ENCODE data around the gene CLHC1.

CLHC1 gene

DNA sequence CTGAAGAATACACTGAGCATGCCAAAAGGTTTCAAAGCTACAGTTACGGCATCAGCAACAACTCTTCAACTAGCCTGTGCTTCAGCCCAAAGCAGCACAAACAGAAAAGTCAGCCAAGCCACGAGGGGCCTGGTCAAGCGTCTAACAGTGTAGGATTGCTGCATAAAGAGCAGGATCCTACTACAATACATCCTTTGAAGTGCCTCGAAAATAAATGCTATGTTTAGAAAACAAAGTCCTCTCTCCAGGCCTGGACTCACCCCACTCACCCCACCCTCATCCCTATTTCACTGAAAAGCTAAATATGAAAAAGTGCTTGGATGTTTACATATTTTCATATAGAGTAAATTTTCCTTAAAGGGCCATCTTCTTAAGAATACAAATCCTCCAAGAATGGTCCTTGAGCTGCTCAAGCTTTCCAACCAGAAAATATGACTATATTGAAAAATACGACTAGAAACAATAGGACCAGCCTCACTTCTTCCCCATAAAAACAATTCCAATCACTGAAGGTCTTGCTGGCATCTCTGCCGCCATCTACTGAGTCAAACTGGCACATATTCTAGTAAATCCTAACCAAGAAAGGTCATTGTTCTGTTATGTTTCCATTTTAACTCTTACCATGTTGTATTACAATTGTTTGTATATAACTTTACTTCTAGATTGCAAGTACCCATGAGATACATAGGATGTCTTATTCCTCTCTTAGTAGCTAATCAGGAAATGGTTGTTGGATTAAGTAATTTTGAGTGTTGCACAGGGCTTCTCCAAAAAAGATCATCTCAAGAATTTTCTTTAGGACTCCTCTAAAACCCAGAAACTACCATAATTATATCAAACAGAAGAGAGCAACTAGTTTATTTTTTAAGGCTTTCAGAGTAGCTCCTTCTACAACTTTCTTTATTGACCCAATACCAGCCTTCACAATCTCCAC, 63.6 kb downstream of the CLHC1 start:
- DNase-seq = peak; percentile 48 to 76

- peak; percentile 72 to 95 for DNase-seq
These were observed 66.5 kb downstream of the CLHC1 start for GRCh38 chr2:55165626-55166025.

DNA sequence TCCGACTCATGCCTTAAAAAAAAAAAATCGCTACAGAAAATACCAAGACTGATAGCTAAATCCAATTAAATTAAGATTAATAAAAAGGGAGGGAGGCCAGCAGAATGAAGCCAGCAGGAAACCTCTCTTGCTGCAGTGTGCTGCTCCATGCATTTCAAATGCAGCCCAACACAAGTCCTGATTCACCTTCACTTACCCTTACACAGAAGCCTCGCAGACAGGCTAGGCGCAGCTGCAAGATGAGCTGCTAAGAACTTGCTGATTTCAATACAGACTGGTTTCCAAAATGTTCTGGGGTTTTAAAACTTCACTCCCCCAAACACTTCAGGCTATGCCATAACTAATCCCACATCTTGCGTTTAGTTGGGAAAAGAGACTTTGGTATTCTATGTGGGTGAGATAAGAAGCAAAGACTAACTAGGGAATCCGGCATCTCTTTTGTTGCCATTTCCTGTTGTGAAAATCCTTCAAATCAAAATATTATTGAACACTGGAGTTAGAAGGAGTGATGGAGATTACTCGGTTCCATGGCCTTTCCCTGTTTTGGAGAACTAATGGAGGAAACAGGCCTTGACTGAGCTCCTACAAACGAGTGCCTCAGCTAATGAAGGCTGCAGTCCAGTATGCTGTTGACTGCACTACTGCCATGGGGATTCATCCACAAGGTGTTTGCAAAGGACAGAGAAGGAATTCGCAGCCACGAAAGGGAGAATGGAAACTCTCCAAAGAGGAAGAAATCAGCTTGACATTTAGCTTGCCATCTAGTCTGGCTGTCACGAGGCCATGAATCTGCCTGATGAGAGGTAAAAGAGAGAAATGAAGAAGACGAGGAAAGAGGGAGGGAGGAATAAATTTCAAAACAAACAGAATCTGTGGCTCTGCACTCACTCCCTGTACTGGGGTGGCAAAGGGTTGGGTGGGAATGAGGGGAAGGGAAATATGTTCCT, 67.3 kb downstream of the CLHC1 start:
- peak in 1 of 2 donors; percentile 29 for DNase-seq

DNA sequence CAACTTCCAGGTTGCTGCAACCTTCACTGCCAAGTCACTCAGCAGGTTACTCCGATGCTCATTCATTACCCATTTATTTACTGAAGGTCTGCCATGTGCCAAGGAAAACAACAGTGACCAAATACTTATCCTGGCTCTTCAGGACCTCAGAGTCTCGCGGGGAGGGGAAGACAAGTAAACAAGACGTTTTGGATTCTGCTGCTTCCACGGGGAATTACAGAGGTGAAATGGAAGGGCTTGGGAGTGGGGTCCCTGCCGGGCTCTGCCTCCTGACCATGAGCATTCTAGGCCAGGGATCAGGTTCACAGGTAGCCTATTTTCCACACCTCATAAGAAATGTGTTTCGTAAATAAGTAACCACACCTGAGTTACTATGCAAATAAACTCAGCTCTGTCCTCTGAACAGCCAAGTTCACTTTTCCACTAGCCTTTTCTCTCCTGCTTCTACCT, 68.1 kb downstream of the CLHC1 start:
- DNase-seq = no peak

GRCh38 chr2:55163274-55163721, 68.8 kb downstream of the CLHC1 start:
- no peak for DNase-seq

GRCh38 chr2:55162284-55163006, 69.6 kb downstream of the CLHC1 start:
- no peak for DNase-seq

GRCh38 chr2:55161295-55162210, 70.5 kb downstream of the CLHC1 start:
- peak; percentile 66 to 86 for DNase-seq

DNA sequence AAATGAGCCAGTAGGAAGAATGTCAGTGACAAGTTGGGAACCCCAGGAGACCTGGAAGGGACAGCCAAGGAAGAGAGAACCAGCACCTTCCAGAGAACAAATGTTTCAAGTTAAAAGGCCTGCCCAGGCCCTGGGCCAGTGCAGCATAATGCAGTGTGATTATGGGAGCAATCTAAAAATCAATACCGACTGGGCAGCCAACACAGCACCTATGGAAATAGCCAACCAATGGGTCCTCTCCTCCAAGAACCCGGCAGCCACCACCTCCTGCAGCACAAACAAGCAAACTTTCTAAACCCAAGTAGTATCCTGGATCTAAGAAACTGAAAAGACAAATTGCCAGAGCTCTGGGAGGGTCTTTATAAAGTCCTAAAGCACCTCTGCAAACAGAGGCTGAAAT, 71.7 kb downstream of the CLHC1 start:
- DNase-seq = no peak

DNA sequence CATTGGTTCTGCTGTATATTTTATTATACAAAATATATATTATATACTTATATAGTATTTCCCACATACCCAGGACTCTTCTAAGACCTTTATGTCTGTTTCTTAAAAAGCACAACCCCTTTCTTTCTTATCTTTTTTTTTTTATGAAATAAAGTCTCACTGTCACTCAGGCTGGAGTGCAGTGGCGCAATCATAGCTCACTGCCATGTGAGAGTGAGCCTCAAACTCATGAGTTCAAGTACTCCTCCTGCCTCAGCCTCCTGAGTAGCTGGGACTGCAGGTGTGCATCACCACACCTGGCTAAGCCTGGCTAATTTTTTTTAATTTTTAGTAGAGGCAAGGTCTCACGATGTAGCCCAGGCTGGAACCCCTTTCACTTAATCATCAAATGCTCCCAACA, 72.3 kb downstream of the CLHC1 start:
- no peak for DNase-seq

- no peak for DNase-seq
These were observed 72.9 kb downstream of the CLHC1 start for GRCh38 chr2:55159037-55159651.

DNA sequence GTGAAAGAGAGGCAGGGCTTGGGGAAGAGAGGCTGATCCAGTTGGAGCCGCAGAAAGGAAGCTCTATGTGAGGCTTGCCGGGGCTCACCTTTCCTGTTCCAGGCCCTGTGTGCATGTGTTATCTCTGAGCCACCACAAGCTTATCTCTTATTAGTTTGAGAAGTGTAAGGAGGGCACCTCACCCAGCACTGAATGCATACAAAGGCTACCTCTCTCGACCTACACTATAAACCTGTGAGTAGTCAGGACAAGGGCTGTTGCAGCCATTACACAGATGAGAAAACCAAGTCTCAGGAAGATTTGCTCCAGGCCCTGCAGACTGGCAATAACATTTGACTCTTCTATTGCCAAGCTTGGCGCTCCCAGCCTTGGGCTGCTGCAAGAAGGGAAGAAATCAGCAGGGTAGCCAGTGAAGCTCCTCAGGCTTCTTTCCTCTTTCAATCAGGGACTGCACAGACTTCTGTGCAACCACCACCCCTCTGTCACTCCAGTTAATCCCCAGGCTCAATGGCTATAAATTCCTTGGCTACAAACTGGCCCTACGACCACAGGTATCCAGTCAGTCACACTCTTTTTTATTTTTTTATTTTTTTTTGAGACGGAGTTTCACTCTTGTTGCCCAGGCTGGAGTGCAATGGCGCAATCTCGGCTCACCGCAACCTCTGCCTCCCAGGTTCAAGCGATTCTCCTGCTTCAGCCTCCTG, 73.8 kb downstream of the CLHC1 start:
- no peak for DNase-seq

DNA sequence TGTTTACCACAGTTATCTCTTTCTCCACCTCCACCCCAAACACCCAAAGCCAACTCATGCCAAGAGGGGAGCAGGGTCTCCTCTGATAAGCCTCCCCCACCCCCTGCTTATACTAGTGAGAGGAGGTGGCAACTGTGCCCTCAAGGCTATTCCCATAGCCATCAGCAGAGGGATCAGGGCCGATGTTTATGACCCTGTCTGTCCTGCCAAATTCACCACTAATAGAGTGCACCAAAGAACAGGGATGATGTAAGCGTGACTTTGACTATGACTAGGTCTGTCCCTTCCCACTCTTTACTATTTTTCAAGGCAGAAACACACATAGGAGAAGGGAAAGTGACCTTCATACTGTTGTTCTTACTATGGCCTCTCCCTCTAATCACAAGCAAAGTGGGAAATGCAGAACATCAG, 74.6 kb downstream of the CLHC1 start:
- DNase-seq = peak; percentile 42 to 70

GRCh38 chr2:55156984-55157383, 75.1 kb downstream of the CLHC1 start:
- DNase-seq = no peak

DNA sequence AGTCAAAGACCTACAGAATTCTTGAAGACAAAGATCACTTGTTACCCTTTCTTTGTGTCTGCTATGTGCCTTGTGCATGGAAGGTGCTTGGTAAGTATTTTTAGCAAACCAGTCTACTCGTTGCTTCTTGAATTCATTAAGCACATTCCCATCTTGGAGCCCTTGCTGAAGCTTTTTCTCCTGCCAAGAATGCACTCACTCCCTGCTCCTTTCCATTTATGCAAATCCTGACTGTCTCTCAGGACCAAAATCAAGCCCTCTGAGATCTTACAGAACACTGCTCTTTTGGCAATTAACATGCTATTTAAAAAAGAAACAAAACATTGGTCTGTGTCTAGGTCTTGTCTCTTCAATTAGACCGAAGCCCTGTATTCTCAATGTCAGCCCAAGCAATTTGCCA, 75.8 kb downstream of the CLHC1 start:
- no peak for DNase-seq

DNA sequence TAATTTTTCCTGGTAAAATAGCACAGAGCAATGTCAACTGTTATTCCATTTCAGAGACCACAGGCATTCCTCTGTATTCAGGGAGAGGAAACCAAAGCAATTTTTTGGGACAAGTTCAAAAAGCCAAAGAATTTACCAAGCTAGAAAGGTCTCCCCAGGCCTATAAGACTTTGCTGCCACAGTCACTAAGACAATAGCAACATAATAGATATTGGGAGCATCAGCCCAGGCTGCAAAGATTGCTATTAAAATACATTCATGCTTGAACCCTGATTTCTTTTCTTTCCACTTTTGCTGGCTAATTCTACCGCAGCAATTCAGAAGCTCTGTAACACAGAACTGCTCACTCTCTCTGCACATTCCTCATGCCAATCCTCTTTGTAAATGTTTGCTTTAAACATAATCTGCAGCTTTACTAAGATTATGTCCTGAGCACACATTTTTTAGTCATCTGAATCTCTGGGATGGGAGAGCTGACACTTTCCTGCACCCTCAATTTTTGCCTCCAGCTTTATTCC, 76.3 kb downstream of the CLHC1 start:
- no peak for DNase-seq

- no peak for DNase-seq
These were observed 76.9 kb downstream of the CLHC1 start for GRCh38 chr2:55155206-55155605.

DNA sequence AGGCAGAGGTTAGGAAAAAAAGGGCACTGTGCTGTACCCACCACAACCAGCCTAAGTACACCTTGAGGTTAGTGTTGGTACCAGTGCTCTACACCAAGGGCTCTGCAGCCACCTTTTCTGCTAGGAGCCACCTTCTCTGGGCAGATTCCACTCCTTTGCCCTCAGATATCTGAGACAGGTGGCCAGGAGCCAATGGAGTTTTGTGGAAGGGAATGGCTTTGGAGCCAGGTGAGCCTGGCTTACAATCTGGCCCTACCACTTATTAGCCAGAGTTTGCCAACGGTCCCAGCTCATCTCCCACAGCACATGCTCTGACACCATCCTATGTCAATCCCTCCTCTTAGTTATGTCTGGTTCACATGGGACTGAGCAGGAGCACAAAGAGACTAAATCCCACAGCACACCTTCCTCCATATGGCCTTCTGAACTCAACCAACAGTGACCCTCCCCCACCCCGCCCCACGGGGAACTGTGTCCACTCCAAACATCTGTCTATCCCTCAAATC, 77.5 kb downstream of the CLHC1 start:
- DNase-seq = no peak

GRCh38 chr2:55153584-55154299, 78.4 kb downstream of the CLHC1 start:
- peak; percentile 65 to 73 for DNase-seq

All from inflammatory macrophage treated with lipopolysaccharide for 1 hour (primary cell).